Measurements from ENCODE around the gene CYB5R4. TPM values are rescaled to one million over a fixed set of nuclear protein-coding genes. Genes with fewer than 3 reads are reported as not detected.

The CYB5R4 gene
- polyA plus RNA-seq, 1 experiment, result 13.7 TPM

DNA sequence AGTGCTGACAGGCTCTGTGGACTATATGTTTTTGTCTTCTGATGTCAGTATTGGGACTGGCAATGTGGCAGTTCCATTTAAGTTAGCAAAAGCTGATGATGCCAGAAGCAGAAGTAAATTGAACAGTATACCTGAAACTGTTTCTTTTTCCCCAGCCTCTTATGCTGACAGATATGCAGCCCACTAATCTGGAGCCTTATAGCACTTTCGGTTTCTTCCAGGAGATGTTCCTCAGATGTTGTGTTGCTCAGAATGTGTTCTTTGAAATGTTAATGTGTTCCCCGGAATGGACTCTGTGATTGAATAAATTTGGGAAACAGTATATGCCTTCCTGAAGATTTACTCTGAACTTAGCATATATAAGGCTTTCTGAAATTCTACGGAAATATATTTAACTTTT is 93.3 kb downstream of the CYB5R4 start:
- Histone ChIP-seq H3K9me3 (ENCODE audit: control insufficient read depth, insufficient read depth, low read length) (no peaks in the 10 kb centered on the region), H3K4me3 (ENCODE audit: low read depth, low read length) (no peak overlapping the region; the same call in 1 of the 2 replicates), H3K27me3 (ENCODE audit: control insufficient read depth, insufficient read depth, low read length) (no peaks in the 10 kb centered on the region), H3K27ac (ENCODE audit: low read depth, low read length) (no peak overlapping the region)
- CTCF ChIA-PET, result no interaction called here
- TF ChIP-seq, protein P1, sequence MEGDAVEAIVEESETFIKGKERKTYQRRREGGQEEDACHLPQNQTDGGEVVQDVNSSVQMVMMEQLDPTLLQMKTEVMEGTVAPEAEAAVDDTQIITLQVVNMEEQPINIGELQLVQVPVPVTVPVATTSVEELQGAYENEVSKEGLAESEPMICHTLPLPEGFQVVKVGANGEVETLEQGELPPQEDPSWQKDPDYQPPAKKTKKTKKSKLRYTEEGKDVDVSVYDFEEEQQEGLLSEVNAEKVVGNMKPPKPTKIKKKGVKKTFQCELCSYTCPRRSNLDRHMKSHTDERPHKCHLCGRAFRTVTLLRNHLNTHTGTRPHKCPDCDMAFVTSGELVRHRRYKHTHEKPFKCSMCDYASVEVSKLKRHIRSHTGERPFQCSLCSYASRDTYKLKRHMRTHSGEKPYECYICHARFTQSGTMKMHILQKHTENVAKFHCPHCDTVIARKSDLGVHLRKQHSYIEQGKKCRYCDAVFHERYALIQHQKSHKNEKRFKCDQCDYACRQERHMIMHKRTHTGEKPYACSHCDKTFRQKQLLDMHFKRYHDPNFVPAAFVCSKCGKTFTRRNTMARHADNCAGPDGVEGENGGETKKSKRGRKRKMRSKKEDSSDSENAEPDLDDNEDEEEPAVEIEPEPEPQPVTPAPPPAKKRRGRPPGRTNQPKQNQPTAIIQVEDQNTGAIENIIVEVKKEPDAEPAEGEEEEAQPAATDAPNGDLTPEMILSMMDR (IDR thresholded peaks at IDR 0.05; ENCODE audit: low read depth, low read length), result no peak
- POLR2A ChIA-PET, result no interaction called here
- no peak for DNase-seq (ENCODE audit: low read depth, low spot score)

DNA sequence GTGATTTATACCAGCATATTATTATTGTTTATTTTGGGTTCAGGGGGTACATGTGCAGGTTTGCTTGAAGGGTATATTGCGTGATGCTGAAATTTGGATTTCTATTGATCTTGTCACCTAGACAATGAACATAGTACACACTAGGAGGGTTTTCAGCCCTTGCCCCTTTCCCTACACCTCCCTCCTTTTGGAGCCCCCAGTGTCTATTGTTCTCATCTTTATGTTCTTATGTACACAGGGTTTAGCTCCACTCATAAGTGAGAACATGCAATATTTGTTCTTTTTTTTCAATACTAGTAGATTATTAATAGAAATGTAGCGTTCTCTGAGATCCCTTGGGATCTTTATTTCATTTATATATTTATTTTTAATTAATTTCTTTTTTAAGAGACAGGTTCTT is 94.9 kb downstream of the CYB5R4 start:
- Histone ChIP-seq H3K27ac (ENCODE audit: low read depth, low read length) (no peak overlapping the region), H3K9me3 (ENCODE audit: control insufficient read depth, insufficient read depth, low read length) (no peaks in the 10 kb centered on the region), H3K27me3 (ENCODE audit: control insufficient read depth, insufficient read depth, low read length) (no peaks in the 10 kb centered on the region), H3K4me3 (ENCODE audit: low read depth, low read length) (no peak overlapping the region)
- ChIA-PET CTCF (no interaction called here), POLR2A (no interaction called here)
- no peak for DNase-seq (ENCODE audit: low read depth, low spot score)
- TF ChIP-seq, protein P1 (IDR thresholded peaks at IDR 0.05; ENCODE audit: low read depth, low read length), result no peak

DNA sequence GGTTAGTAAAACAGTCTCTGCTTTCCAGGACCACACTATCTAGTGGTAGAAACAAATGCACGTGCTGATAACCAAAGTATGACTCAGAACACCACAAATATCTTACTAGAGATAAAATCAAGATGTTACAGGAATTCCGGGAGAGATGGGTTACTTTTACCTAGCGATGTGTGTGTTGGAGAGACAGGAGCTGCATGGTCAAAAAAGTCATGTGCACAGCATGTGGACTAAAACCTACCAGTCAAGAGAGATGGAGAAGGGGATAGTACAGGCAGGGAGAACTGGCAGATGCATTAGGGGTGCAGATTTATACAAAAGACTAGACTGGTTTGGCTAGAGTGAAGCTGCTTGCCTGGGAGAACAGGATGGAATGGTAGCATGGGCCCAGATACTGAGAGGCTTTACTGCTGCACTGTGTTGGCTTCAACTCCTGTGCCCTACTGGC is 98.8 kb downstream of the CYB5R4 start:
- H3K4me3 ChIP-seq (ENCODE audit: low read depth, low read length), result no peak overlapping the region
- CTCF ChIA-PET, result no interaction called here
- POLR2A ChIA-PET, result no interaction called here

DNA sequence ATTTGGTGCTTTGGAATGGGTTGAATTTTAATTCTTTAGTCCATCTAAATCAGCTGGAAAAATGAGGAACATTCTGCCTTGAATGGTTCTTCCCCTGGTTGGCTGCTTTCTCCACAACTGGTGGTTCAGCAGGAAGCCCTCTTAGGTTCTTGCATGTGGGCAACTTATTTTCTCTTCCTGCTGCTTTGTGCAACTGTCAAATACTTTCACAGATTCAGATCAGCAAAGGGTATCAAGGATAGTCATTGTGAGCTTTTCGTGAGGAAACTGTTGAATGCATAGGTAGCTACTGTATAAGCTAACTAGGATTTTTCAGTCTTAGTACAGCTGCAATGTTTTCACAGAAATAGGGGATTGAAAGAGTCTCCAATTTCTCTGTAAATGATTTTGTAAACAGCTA is 101.2 kb downstream of the CYB5R4 start:
- TF ChIP-seq, protein P1 (IDR thresholded peaks at IDR 0.05; ENCODE audit: low read depth, low read length), result no peak
- no peak overlapping the region for H3K4me3 ChIP-seq (ENCODE audit: low read depth, low read length)
- DNase-seq (ENCODE audit: low read depth, low spot score), result no peak
- ChIA-PET CTCF (interaction anchor here (1.4 kb wide), 1 partner anchor 260 kb away, joined by 3 read pairs; no protein-coding TSS in a partner anchor), POLR2A (no interaction called here)
- H3K9me3 ChIP-seq (ENCODE audit: control insufficient read depth, insufficient read depth, low read length), result no peaks in the 10 kb centered on the region
- no peak overlapping the region for H3K27ac ChIP-seq (ENCODE audit: low read depth, low read length)
- H3K27me3 ChIP-seq (ENCODE audit: control insufficient read depth, insufficient read depth, low read length), result no peaks in the 10 kb centered on the region

More for the DNA sequence above, 98.8 kb downstream of the CYB5R4 start:
- peak; percentile 1 for DNase-seq (ENCODE audit: low read depth, low spot score)
- TF ChIP-seq, protein P1 (IDR thresholded peaks at IDR 0.05; ENCODE audit: low read depth, low read length), result no peak
- no peaks in the 10 kb centered on the region for H3K27me3 ChIP-seq (ENCODE audit: control insufficient read depth, insufficient read depth, low read length)
- no peak overlapping the region for H3K27ac ChIP-seq (ENCODE audit: low read depth, low read length)
- no peaks in the 10 kb centered on the region for H3K9me3 ChIP-seq (ENCODE audit: control insufficient read depth, insufficient read depth, low read length)

DNA sequence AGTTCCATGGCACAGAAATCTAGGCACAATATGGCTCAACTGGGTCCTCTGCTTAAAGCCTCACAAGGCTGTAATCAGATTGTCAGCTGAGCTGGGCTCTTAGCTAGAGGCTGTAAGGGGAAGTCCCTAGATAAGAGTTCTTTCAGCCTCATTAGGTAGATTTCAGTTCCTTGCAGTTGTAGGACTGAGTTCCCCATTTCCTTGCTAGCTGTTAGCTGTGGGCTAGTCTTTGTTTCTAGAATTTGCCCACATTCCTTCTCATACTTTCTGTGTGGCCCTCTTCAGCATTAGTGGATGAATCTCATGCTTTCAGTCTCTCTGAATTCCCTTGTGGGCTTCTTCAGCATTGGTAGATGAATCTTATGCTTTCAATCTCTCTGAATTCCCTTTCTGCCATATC is 103.1 kb downstream of the CYB5R4 start:
- H3K4me3 ChIP-seq (ENCODE audit: low read depth, low read length), result no peak overlapping the region
- DNase-seq (ENCODE audit: low read depth, low spot score), result no peak
- TF ChIP-seq, protein P1 (IDR thresholded peaks at IDR 0.05; ENCODE audit: low read depth, low read length), result no peak
- H3K27me3 ChIP-seq (ENCODE audit: control insufficient read depth, insufficient read depth, low read length), result no peaks in the 10 kb centered on the region
- peaks cover 3% of the 10 kb centered on the region; the same call in 1 of the 2 replicates for H3K9me3 ChIP-seq (ENCODE audit: control insufficient read depth, insufficient read depth, low read length)
- ChIA-PET POLR2A (no interaction called here), CTCF (no interaction called here)
- H3K27ac ChIP-seq (ENCODE audit: low read depth, low read length), result no peak overlapping the region
